Suprapubic skin (tissue), 4 donors: ENCODE measurements around the gene FAM219A. TPM values are rescaled to one million over a fixed set of nuclear protein-coding genes. Genes with fewer than 3 reads are reported as not detected.

ENCODE experiments used
- DNase-seq, 2 donors: peaks; one replicate each; pipeline ENCODE4 v3.0.0-alpha.2; 2019; ENCODE audit warnings: low spot score in 2 of 2
- H3K27ac ChIP-seq: fragments of 200-600 bp; sonication (generic); one replicate; pipeline ENCODE4 v1.5.1; 2019
- H3K27me3 ChIP-seq: fragments of 200-600 bp; sonication (generic); one replicate; pipeline ENCODE4 v1.5.1; 2019
- H3K36me3 ChIP-seq: fragments of 200-600 bp; sonication (generic); one replicate; pipeline ENCODE4 v1.5.1; 2019
- H3K4me1 ChIP-seq: fragments of 200-600 bp; sonication (generic); one replicate; pipeline ENCODE4 v1.5.1; 2019
- H3K4me3 ChIP-seq: fragments of 200-600 bp; sonication (generic); one replicate; pipeline ENCODE4 v1.5.1; 2019; ENCODE audit warnings: mild to moderate bottlenecking
- H3K9me3 ChIP-seq: fragments of 200-600 bp; sonication (generic); one replicate; pipeline ENCODE4 v1.5.1; 2019
- CTCF ChIP-seq, 2 donors: fragments of 200-600 bp in 1 of 2; fragments of 450-650 bp in 1 of 2; sonication (generic) in 1 of 2; IDR thresholded peaks; one replicate each; pipeline ENCODE4 v1.5.1; 2016 to 2019; ENCODE audit warnings: antibody characterized with exemption in 2 of 2, mild to moderate bottlenecking in 1 of 2, moderate library complexity in 1 of 2
- EP300 ChIP-seq: sonication (generic); formaldehyde crosslinking; IDR thresholded peaks from one replicate; pipeline ENCODE4 v1.6.1; 2017; ENCODE audit warnings: antibody characterized with exemption
- POLR2A ChIP-seq, 2 donors: fragments of 450-650 bp; IDR thresholded peaks; one replicate each; pipeline ENCODE4 v1.6.1; 2017; ENCODE audit warnings: antibody characterized with exemption in 2 of 2, mild to moderate bottlenecking in 2 of 2, moderate library complexity in 2 of 2
- POLR2AphosphoS5 ChIP-seq, 3 donors: sonication (generic); formaldehyde crosslinking; IDR thresholded peaks; one replicate each; pipeline ENCODE4 v1.6.1; 2017; ENCODE audit warnings: antibody characterized with exemption in 3 of 3
- WGBS: methylation state at CpG from one replicate; pipeline ENCODE4 v1.1.5; 2018; 5-methylcytosine and 5-hydroxymethylcytosine counted together
- total RNA-seq, 4 donors: library from RNA; depleted of rRNA; stranded (reverse); fragments of >200 nt; gene quantifications; one replicate each; pipeline ENCODE4 v1.1.0, GENCODE V29; 2016

The FAM219A gene
- total RNA-seq, 4 donors from 2014 or later = 12.6 to 17.0 (median 15.0) TPM

- WGBS = 89% methylated on average over 3 of the region's 3 CpGs
- Histone ChIP-seq H3K27ac (no peak overlapping the region), H3K9me3 (no peaks in the 10 kb centered on the region), H3K4me1 (peaks cover 49% of the 10 kb centered on the region), H3K4me3 (no peak overlapping the region), H3K36me3 (no peaks in the 10 kb centered on the region), H3K27me3 (peaks cover 4% of the 10 kb centered on the region)
- TF ChIP-seq POLR2AphosphoS5 (IDR thresholded peaks at IDR 0.05) (no peak), POLR2A (IDR thresholded peaks at IDR 0.05) (no peak), CTCF (IDR thresholded peaks at IDR 0.05) (no peak)
- no peak for DNase-seq
These were observed 84.0 kb downstream of the FAM219A start for GRCh38 chr9:34374339-34374738.

GRCh38 chr9:34373749-34374148 lies 84.6 kb downstream of the FAM219A start:
- WGBS = 95% methylated on average over 2 of the region's 2 CpGs
- no peak for TF ChIP-seq EP300
- no peak for TF ChIP-seq POLR2AphosphoS5 (IDR thresholded peaks at IDR 0.05)
- TF ChIP-seq POLR2A (IDR thresholded peaks at IDR 0.05) = no peak
- no peak for TF ChIP-seq CTCF (IDR thresholded peaks at IDR 0.05)
- peaks cover 44% of the 10 kb centered on the region for H3K4me1 ChIP-seq

GRCh38 chr9:34372467-34373011 lies 85.8 kb downstream of the FAM219A start:
- Histone ChIP-seq H3K4me3 (no peak overlapping the region), H3K36me3 (no peaks in the 10 kb centered on the region), H3K27me3 (peaks cover 4% of the 10 kb centered on the region), H3K4me1 (peaks cover 40% of the 10 kb centered on the region), H3K9me3 (no peaks in the 10 kb centered on the region), H3K27ac (no peak overlapping the region)
- 39% methylated on average over 25 of the region's 41 CpGs for WGBS
- TF ChIP-seq CTCF (IDR thresholded peaks at IDR 0.05) (no peak), POLR2A (IDR thresholded peaks at IDR 0.05) (no peak), EP300 (no peak), POLR2AphosphoS5 (IDR thresholded peaks at IDR 0.05) (no peak)
- no peak for DNase-seq

More at GRCh38 chr9:34373749-34374148, 84.6 kb downstream of the FAM219A start:
- DNase-seq = no peak
- no peak overlapping the region for H3K27ac ChIP-seq
- peaks cover 4% of the 10 kb centered on the region for H3K27me3 ChIP-seq
- H3K4me3 ChIP-seq = no peak overlapping the region
- no peaks in the 10 kb centered on the region for H3K9me3 ChIP-seq
- no peaks in the 10 kb centered on the region for H3K36me3 ChIP-seq

- DNase-seq = no peak
- H3K9me3 ChIP-seq = no peaks in the 10 kb centered on the region
- H3K27me3 ChIP-seq = peaks cover 4% of the 10 kb centered on the region
- TF ChIP-seq POLR2AphosphoS5 (IDR thresholded peaks at IDR 0.05) (no peak), EP300 (no peak), POLR2A (IDR thresholded peaks at IDR 0.05) (no peak), CTCF (IDR thresholded peaks at IDR 0.05) (no peak)
- no peak overlapping the region for H3K27ac ChIP-seq
- no peaks in the 10 kb centered on the region for H3K36me3 ChIP-seq
- WGBS = 76% methylated on average over 38 of the region's 60 CpGs
- H3K4me1 ChIP-seq = peaks cover 35% of the 10 kb centered on the region
- no peak overlapping the region for H3K4me3 ChIP-seq
These were observed 86.4 kb downstream of the FAM219A start for GRCh38 chr9:34371886-34372466.

- peaks cover 4% of the 10 kb centered on the region for H3K27me3 ChIP-seq
- WGBS = 63% methylated on average over 29 of the region's 105 CpGs
- no peaks in the 10 kb centered on the region for H3K36me3 ChIP-seq
- no peak for DNase-seq
- peaks cover 32% of the 10 kb centered on the region for H3K4me1 ChIP-seq
- H3K4me3 ChIP-seq = peak overlapping the region; percentile 43
- H3K27ac ChIP-seq = no peak overlapping the region
- peak in 1 of 2 donors; percentile 7 for TF ChIP-seq CTCF (IDR thresholded peaks at IDR 0.05)
- no peak for TF ChIP-seq POLR2A (IDR thresholded peaks at IDR 0.05)
- H3K9me3 ChIP-seq = no peaks in the 10 kb centered on the region
These were observed 87.1 kb downstream of the FAM219A start for GRCh38 chr9:34370970-34371880.
